Esophagus muscularis mucosa (tissue), 3 donors: Measurements from ENCODE around the gene INKA2.

Experiments used
- CTCF ChIP-seq, 3 experiments: fragments of 200-600 bp in 2 of 3; fragments of 450-650 bp in 1 of 3; sonication (generic) in 2 of 3; IDR thresholded peaks; one replicate each; pipeline ENCODE4 v1.5.1; 2017 to 2019; ENCODE audit warnings: antibody characterized with exemption in 3 of 3, mild to moderate bottlenecking in 2 of 3, moderate library complexity in 1 of 3
- POLR2A ChIP-seq: fragments of 450-650 bp; IDR thresholded peaks from one replicate; pipeline ENCODE4 v1.6.1; 2017; ENCODE audit warnings: antibody characterized with exemption, moderate library complexity, mild to moderate bottlenecking, low read depth

DNA sequence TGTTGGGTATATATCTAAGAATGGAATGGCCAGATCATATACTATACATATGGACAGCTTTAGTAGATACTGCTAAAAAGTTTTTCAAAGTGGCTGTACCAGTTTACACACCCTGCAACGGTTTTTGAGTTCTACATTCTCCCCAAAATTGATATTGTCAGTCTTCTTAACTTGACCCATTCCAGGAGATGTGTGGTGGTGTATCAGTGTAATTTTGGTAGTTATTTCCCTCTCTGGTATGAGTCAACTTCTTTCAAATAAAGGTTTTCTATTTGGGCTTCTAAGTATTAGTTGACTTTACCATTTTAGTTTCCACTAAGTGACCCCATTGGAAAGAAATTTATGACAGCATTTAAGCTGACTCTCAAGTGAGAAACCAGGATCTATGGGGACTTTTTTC lies 29.2 kb downstream of the INKA2 start:
- no peak for TF ChIP-seq POLR2A
- no peak for TF ChIP-seq CTCF (IDR thresholded peaks at IDR 0.05)
